ENCODE measurements around the gene CLCN3. TPM values are rescaled to one million over a fixed set of nuclear protein-coding genes. Genes with fewer than 3 reads are reported as not detected.

The CLCN3 gene
- total and polyA plus RNA-seq, 2 of the 13 experiments (the other 11 are each of a cell fraction or from before 2014, with no cell fraction given) = 13.6 to 23.7 TPM

DNA sequence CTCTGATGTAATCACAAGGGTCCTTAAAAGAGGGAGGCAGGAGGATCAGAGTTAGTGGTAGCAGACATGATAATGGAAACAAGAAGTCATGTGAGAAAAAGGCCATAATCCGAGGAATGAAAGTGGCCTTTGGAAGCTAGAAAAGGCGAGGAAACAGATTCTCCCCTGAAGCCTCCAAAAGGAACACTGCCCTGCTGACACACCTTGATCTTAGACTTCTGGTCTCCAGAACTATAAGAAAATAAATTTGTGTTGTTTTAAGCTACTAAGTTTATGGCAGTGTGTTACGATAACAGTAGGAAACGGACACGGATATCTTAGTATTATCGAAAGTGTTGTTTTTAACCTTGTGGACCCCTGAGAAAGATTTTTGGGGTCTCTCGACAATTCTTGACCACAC is 24.4 kb downstream of the CLCN3 start:
- H3K9me3 ChIP-seq (ENCODE audit: low read length) = no peaks in the 10 kb centered on the region
- DNase-seq (ENCODE audit: low spot score) (no peak), ATAC-seq (no peak), FAIRE-seq (no peak)
- H3K4me3 ChIP-seq (replicated peaks in 1 of 3; ENCODE audit: insufficient read depth in 1 of 3, low read depth in 2 of 3, low read length in 3 of 3) = no peak overlapping the region
- 98% methylated on average over 7 of the region's 7 CpGs for WGBS (ENCODE audit: low lambda C conversion rate)
- TF ChIP-seq ZNF556 (CRISPR knock-in tag; IDR thresholded peaks at IDR 0.05; ENCODE audit: borderline replicate concordance) (no peak), ZNF20 (CRISPR knock-in tag; IDR thresholded peaks at IDR 0.05) (no peak), ZNF782 (CRISPR knock-in tag; IDR thresholded peaks at IDR 0.05; ENCODE audit: borderline replicate concordance) (no peak), NFE2L1 (CRISPR knock-in tag; IDR thresholded peaks at IDR 0.05; ENCODE audit: borderline replicate concordance) (no peak), ISL2 (CRISPR knock-in tag; IDR thresholded peaks at IDR 0.05) (no peak), MTA3 (CRISPR knock-in tag; IDR thresholded peaks at IDR 0.05) (no peak), MTF1 (CRISPR knock-in tag; IDR thresholded peaks at IDR 0.05) (no peak), ZNF883 (CRISPR knock-in tag; IDR thresholded peaks at IDR 0.05; ENCODE audit: not compliant biosample characterization) (no peak), ZNF83 (CRISPR knock-in tag; IDR thresholded peaks at IDR 0.05; ENCODE audit: borderline replicate concordance) (no peak), ZNF10 (CRISPR knock-in tag; IDR thresholded peaks at IDR 0.05; ENCODE audit: borderline replicate concordance, low read depth) (no peak), ZNF761 (CRISPR knock-in tag; conservative IDR thresholded peaks at IDR 0.05) (no peak), WIZ (CRISPR knock-in tag; IDR thresholded peaks at IDR 0.05) (no peak), TCF7 (IDR thresholded peaks at IDR 0.05; ENCODE audit: low read depth) (no peak), ATF1 (CRISPR knock-in tag; IDR thresholded peaks at IDR 0.05) (no peak)
- TF ChIP-seq, protein P1, sequence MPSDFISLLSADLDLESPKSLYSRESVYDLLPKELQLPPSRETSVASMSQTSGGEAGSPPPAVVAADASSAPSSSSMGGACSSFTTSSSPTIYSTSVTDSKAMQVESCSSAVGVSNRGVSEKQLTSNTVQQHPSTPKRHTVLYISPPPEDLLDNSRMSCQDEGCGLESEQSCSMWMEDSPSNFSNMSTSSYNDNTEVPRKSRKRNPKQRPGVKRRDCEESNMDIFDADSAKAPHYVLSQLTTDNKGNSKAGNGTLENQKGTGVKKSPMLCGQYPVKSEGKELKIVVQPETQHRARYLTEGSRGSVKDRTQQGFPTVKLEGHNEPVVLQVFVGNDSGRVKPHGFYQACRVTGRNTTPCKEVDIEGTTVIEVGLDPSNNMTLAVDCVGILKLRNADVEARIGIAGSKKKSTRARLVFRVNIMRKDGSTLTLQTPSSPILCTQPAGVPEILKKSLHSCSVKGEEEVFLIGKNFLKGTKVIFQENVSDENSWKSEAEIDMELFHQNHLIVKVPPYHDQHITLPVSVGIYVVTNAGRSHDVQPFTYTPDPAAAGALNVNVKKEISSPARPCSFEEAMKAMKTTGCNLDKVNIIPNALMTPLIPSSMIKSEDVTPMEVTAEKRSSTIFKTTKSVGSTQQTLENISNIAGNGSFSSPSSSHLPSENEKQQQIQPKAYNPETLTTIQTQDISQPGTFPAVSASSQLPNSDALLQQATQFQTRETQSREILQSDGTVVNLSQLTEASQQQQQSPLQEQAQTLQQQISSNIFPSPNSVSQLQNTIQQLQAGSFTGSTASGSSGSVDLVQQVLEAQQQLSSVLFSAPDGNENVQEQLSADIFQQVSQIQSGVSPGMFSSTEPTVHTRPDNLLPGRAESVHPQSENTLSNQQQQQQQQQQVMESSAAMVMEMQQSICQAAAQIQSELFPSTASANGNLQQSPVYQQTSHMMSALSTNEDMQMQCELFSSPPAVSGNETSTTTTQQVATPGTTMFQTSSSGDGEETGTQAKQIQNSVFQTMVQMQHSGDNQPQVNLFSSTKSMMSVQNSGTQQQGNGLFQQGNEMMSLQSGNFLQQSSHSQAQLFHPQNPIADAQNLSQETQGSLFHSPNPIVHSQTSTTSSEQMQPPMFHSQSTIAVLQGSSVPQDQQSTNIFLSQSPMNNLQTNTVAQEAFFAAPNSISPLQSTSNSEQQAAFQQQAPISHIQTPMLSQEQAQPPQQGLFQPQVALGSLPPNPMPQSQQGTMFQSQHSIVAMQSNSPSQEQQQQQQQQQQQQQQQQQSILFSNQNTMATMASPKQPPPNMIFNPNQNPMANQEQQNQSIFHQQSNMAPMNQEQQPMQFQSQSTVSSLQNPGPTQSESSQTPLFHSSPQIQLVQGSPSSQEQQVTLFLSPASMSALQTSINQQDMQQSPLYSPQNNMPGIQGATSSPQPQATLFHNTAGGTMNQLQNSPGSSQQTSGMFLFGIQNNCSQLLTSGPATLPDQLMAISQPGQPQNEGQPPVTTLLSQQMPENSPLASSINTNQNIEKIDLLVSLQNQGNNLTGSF (CRISPR knock-in tag; IDR thresholded peaks at IDR 0.05) = no peak
- TF ChIP-seq, protein P2, sequence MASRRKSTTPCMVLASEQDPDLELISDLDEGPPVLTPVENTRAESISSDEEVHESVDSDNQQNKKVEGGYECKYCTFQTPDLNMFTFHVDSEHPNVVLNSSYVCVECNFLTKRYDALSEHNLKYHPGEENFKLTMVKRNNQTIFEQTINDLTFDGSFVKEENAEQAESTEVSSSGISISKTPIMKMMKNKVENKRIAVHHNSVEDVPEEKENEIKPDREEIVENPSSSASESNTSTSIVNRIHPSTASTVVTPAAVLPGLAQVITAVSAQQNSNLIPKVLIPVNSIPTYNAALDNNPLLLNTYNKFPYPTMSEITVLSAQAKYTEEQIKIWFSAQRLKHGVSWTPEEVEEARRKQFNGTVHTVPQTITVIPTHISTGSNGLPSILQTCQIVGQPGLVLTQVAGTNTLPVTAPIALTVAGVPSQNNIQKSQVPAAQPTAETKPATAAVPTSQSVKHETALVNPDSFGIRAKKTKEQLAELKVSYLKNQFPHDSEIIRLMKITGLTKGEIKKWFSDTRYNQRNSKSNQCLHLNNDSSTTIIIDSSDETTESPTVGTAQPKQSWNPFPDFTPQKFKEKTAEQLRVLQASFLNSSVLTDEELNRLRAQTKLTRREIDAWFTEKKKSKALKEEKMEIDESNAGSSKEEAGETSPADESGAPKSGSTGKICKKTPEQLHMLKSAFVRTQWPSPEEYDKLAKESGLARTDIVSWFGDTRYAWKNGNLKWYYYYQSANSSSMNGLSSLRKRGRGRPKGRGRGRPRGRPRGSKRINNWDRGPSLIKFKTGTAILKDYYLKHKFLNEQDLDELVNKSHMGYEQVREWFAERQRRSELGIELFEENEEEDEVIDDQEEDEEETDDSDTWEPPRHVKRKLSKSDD (CRISPR knock-in tag; IDR thresholded peaks at IDR 0.05; ENCODE audit: low read depth) = no peak
- H3K4me2 ChIP-seq (ENCODE audit: low read depth, low read length) = no peak overlapping the region
- H4K20me1 ChIP-seq (ENCODE audit: insufficient read depth, low read length) = no peaks in the 10 kb centered on the region
- in situ Hi-C loops (cut with HindIII; ENCODE audit: extremely low pct_ligation_motif_present, low pct_unique_long_range_greater_than_20kb) = no loop called here
- intact Hi-C loops (cut with micrococcal nuclease; ENCODE audit: unreplicated experiment) = no loop called here
- H3K27ac ChIP-seq (ENCODE audit: extremely low read length, insufficient read depth, low read length) = no peak overlapping the region
- ChIA-PET CTCF (ENCODE audit: low intra/inter-chr PET ratio, low total read pairs) (no interaction called here), POLR2A (no interaction called here)
- BruUV-seq (replicated peaks) = no TSS peak
- peaks cover 3% of the 10 kb centered on the region for H3K4me1 ChIP-seq (ENCODE audit: insufficient read depth, low read length)
- peaks cover 1 to 3% of the 10 kb centered on the region in 2 experiments; a peak in 2 of 5 replicates for H3K36me3 ChIP-seq (replicated peaks in 1 of 2; ENCODE audit: control insufficient read depth in 1 of 2, insufficient read depth in 2 of 2, low read length in 2 of 2)
- H3K9ac ChIP-seq (ENCODE audit: insufficient read depth, low read depth, low read length) = no peak overlapping the region
- no peaks in the 10 kb centered on the region for H3K79me2 ChIP-seq (ENCODE audit: insufficient read depth, low read length)
- no peaks in the 10 kb centered on the region for H3K27me3 ChIP-seq (ENCODE audit: control insufficient read depth in 1 of 2, insufficient read depth in 2 of 2, low read length in 2 of 2)
- no peak overlapping the region for H2AFZ ChIP-seq (ENCODE audit: low read length)

Measured in HepG2 (cell line).